Inflammatory macrophage treated with lipopolysaccharide for 1 hour (primary cell): ENCODE results near the gene GGA1.

Experiments
- DNase-seq, 2 donors: peaks; one replicate each; pipeline ENCODE4 v3.0.0-alpha.2; 2020 to 2022

GGA1 gene

GRCh38 chr22:37632174-37633088, 23.8 kb downstream of the GGA1 start:
- DNase-seq = no peak

DNA sequence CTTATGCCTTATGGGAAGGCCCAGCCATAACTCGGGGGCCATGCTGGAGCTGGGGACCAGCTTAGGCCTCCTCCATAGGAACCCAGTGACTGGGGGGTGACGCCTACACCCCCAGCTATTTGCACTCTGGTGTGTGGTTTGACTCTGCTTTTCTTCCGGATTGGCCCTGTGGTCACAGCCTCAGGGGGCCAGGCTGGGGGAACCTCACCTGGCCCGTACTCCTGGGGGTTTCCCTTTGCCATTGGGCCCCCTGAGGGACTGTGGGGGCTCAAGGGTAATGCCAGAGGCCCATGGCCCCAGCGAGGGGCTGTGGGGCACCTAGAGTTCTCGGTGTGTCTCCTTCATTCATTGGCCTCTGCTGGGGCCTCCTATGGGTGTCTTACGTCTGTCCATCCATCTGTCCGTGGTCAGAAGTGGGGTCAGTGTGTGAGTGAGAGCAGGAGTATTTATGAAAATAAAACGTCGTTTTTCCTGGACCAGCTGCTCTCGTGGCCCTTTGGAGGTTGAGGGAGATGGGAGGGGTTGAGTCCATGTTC, 24.5 kb downstream of the GGA1 start:
- DNase-seq = no peak

- DNase-seq = peak; percentile 87 to 93
Measured at GRCh38 chr22:37633625-37634416, 25.2 kb downstream of the GGA1 start.

GRCh38 chr22:37634417-37634924, 25.8 kb downstream of the GGA1 start:
- DNase-seq = no peak

DNA sequence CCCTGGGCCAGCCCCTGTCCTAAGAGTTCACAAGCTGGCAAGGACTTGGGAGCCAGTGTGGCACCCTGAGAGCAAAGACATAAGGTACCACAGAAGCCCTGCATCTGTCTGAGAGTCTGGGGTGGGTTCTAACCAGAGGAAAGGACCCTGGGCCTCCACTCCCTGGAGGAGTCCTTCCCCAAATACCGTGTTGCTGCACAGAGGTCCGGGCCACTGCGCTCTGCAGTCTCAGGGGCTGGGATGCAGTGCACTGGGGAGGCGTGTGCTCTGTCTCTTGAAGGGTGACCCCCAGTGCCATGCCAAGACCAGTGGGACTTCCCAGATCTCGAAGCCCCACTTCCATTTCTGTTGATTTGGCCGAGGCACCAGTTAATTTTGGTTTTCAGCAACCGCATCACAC, 26.5 kb downstream of the GGA1 start:
- no peak for DNase-seq

- DNase-seq = peak in 1 of 2 donors; percentile 41
Measured at GRCh38 chr22:37636186-37636948, 27.7 kb downstream of the GGA1 start.

GRCh38 chr22:37636949-37637273, 28.3 kb downstream of the GGA1 start:
- no peak for DNase-seq

DNA sequence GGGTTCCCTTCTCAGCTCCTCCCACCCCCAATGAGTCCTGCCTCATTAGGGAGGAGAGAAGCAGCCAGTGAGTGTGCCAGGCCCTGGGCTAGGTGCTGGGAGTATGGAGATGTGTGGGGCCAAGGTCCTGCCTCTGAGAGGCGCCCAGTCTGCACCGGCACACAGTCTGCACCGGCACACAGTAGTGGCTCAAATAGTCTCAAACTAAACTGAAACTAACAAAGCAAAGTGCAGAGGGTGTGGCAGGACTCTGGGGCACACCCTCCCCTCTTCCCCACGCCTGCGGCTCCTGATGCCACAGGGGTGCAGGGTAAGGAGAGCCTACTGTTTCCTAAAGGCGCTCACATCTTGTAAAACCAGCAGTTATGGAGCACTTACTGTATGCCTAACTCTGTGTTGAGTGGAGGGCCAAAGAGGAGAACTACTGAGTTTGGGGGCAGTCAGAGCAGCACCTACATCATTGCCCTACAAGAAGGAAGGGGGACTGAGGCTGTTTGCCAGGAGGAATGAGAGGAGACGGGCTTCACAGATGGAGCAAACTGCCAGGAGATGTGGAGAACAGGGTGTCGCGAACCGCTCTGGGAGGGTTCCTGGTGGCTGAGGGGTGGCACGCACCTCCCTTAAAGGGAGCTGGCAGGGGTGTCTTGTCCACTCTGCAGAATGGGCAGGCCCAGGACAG, 29.9 kb downstream of the GGA1 start:
- peak; percentile 30 to 36 for DNase-seq

GRCh38 chr22:37639070-37639760, 30.6 kb downstream of the GGA1 start, which contains the start of gene SH3BP1:
Gene SH3BP1 (plus strand): TSS chr22:37639669. CDS start chr22:37639788, 119 bp downstream.
- peak in 1 of 2 donors; percentile 45 for DNase-seq

DNA sequence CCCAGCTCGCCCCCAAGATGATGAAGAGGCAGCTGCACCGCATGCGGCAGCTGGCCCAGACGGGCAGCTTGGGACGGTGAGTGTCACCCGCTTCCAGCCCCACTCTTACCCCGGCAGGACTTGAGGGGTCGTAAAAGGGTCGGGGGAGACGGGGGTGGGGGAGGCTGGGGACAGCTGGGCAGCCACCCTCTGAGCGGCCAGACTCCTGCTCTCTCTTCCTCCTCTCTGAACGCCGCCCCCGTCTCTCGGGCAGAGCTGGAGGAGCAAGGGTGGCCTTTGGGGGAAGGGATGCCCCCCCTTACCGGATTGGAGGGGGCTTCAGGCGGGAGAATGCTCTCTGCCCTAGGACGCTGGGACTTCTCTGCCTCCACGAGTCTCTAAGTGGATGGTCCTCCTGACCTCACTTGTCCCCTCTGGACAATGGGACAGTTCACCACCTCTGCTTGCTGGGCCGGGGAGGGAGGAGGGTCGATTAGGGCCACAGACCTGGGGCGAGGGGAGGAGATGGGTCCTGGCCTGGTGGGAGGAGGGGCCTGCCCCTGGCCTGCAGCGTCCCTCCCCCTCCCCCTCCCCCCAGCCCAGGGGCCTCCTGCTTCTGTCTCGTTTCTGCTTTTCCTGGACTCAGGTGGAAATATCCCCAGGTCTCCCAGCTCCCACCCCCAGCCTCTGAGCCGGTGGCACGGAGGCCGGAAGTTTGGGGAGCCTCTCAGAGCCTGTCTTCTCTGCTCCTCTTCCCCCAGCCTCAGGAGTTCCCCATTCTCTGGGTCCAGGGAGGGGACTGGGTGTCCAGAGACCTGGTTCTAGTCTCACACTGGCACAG, 31.3 kb downstream of the GGA1 start:
- DNase-seq = peak; percentile 35 to 48

- no peak for DNase-seq
Measured at GRCh38 chr22:37640591-37641560, 32.2 kb downstream of the GGA1 start.

GRCh38 chr22:37641561-37641949, 32.9 kb downstream of the GGA1 start:
- DNase-seq = no peak

GRCh38 chr22:37643225-37643847, 34.7 kb downstream of the GGA1 start:
- DNase-seq = peak; percentile 49 to 97

DNA sequence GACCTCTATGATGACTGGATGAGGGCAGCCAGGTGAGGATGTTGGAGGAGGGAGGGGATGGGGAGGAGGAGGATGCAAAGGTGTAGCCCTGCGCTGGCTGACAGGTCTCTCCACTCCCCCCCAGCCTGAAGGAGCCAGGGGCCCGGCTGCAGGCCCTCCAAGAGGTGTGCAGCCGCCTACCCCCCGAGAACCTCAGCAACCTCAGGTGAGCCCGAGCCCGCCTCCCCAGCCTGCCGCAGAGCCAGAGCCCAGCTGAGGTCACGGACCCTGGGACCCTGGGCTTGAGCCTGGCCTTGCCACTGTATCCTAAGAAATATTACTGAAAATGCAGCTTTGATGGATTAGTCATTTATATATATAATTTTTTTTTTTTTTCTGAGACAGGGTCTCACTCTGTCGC, 38.7 kb downstream of the GGA1 start:
- no peak for DNase-seq

GRCh38 chr22:37647928-37648327, 39.3 kb downstream of the GGA1 start:
- no peak for DNase-seq

DNA sequence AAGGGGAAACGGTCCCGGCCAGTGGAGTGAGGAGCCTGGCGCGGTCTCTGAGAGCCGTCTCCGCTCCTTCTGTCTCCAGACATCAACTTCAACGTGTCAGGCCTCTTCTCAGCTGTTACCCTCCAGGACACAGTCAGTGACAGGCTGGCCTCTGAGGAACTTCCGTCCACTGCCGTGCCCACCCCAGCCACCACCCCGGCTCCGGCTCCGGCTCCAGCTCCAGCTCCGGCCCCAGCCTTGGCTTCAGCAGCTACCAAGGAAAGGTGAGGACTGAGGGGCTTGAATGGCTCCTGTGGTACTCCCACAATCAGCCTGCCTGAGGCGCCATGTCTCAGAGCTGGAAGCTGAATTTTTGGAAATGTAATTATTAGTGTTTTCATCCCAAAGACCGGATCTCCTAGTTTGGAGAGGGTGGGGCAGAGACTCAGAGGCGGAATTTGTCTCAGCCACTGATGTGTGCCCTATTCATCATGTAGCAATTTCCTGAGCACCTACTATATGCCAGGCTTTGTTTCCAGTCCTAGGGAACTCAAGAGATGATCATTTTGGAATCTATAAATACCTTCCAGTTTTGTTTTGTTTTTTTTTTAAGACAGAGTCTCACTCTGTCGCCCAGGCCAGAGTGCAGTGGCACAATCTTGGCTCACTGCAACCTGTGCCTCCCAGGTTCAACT, 42.0 kb downstream of the GGA1 start:
- no peak for DNase-seq

GRCh38 chr22:37654563-37655251, 46.1 kb downstream of the GGA1 start:
- no peak for DNase-seq

GRCh38 chr22:37655252-37655563, 46.6 kb downstream of the GGA1 start:
- no peak for DNase-seq
